IMR-90 (cell line): ENCODE results near the gene TCOF1. TPM values are rescaled to one million over a fixed set of nuclear protein-coding genes. Genes with fewer than 3 reads are reported as not detected.

ENCODE experiments used
- ATAC-seq: fragments of 200-7000 bp; cut with Tn5 transposase; 2 replicates; pipeline ENCODE4 v1.9.1; 2020; ENCODE audit warnings: low read depth, mild to moderate bottlenecking, moderate library complexity
- BruUV-seq: library from RNA; stranded (reverse); fragments of 400-500 nt; replicated peaks from 2 replicates; lab custom pipeline; 2021; lab: Mats Ljungman, UMichigan
- CTCF ChIA-PET: fragments of 300-600 bp; formaldehyde crosslinking; extraction: SDS; loops from one replicate; lab custom pipeline; 2021; ENCODE audit warnings: antibody characterized with exemption; lab: Yijun Ruan, JAX
- POLR2A ChIA-PET: fragments of 300-600 bp; sonication (Branson Sonifier 250); formaldehyde crosslinking; loops from one replicate; lab custom pipeline; 2022; ENCODE audit warnings: antibody characterized with exemption; ENCODE audit not compliant: unreplicated experiment; lab: Charles Lee
- DNase-seq: peaks from one replicate; pipeline ENCODE4 v3.0.0; 2013
- H2AFZ ChIP-seq: replicated peaks from 2 replicates; pipeline ENCODE3; 2013; ENCODE audit warnings: low read length, mild to moderate bottlenecking; ENCODE audit not compliant: poor library complexity
- H2AK5ac ChIP-seq: 2 replicates; pipeline ENCODE4 v1.6.1; 2013; ENCODE audit warnings: low read depth, low read length, inconsistent platforms
- H2AK9ac ChIP-seq: replicated peaks from 2 replicates; pipeline ENCODE3; 2013; ENCODE audit warnings: mild to moderate bottlenecking, low read depth, low read length, moderate library complexity; ENCODE audit not compliant: poor library complexity
- H2BK120ac ChIP-seq: 2 replicates; pipeline ENCODE4 v1.6.1; 2013; ENCODE audit warnings: low read depth, low read length, inconsistent platforms
- H2BK15ac ChIP-seq: 3 replicates; pipeline ENCODE4 v1.6.1; 2013; ENCODE audit warnings: low read depth, low read length, inconsistent platforms
- H2BK20ac ChIP-seq: 2 replicates; pipeline ENCODE4 v1.6.1; 2013; ENCODE audit warnings: low read depth, mild to moderate bottlenecking, inconsistent platforms, low read length, moderate library complexity
- H2BK5ac ChIP-seq: 2 replicates; pipeline ENCODE4 v1.6.1; 2013; ENCODE audit warnings: mild to moderate bottlenecking, low read depth, low read length, inconsistent platforms; ENCODE audit not compliant: poor library complexity, severe bottlenecking
- H3K14ac ChIP-seq: replicated peaks from 2 replicates; pipeline ENCODE4 v1.6.1; 2013; ENCODE audit warnings: low read depth, low read length, inconsistent platforms
- H3K18ac ChIP-seq: 2 replicates; pipeline ENCODE4 v1.6.1; 2013; ENCODE audit warnings: low read depth, low read length, control low read depth
- H3K23ac ChIP-seq: 2 replicates; pipeline ENCODE4 v1.6.1; 2013; ENCODE audit warnings: low read depth, low read length, inconsistent platforms
- H3K27ac ChIP-seq: 2 replicates; pipeline ENCODE4 v1.5.1; 2013; ENCODE audit warnings: mild to moderate bottlenecking, control low read depth, low read length; ENCODE audit not compliant: insufficient read depth
- H3K27me3 ChIP-seq: 2 replicates; pipeline ENCODE4 v1.6.1; 2013; ENCODE audit warnings: low read length; ENCODE audit not compliant: control insufficient read depth, insufficient read depth
- H3K36me3 ChIP-seq: 2 replicates; pipeline ENCODE4 v1.6.1; 2013; ENCODE audit warnings: low read length, mixed read lengths; ENCODE audit not compliant: control insufficient read depth, insufficient read depth
- H3K4ac ChIP-seq: 2 replicates; pipeline ENCODE4 v1.6.1; 2013; ENCODE audit warnings: low read depth, low read length, inconsistent platforms
- H3K4me1 ChIP-seq: 2 replicates; pipeline ENCODE4 v1.6.1; 2013; ENCODE audit warnings: low read length, mixed read lengths; ENCODE audit not compliant: control insufficient read depth, insufficient read depth
- H3K4me2 ChIP-seq: 2 replicates; pipeline ENCODE4 v1.6.1; 2013; ENCODE audit warnings: low read depth, mild to moderate bottlenecking, control low read depth, low read length, moderate library complexity
- H3K4me3 ChIP-seq: 2 replicates; pipeline ENCODE4 v1.5.1; 2013; ENCODE audit warnings: low read depth, mild to moderate bottlenecking, control low read depth, low read length, moderate library complexity; ENCODE audit not compliant: insufficient read depth
- H3K56ac ChIP-seq: 2 replicates; pipeline ENCODE4 v1.6.1; 2013; ENCODE audit warnings: low read length, inconsistent platforms; ENCODE audit not compliant: insufficient read depth; ENCODE audit errors: extremely low read depth
- H3K79me1 ChIP-seq, 2 experiments: 2 replicates each; pipeline ENCODE4 v1.6.1; 2013; ENCODE audit warnings: low read length in 2 of 2, inconsistent platforms in 1 of 2, low read depth in 1 of 2
- H3K9ac ChIP-seq: 2 replicates; pipeline ENCODE4 v1.6.1; 2013; ENCODE audit warnings: low read depth, low read length, control low read depth
- H3K9me1 ChIP-seq: 2 replicates; pipeline ENCODE4 v1.6.1; 2013; ENCODE audit warnings: low read length, inconsistent platforms; ENCODE audit not compliant: insufficient read depth
- H3K9me3 ChIP-seq: 2 replicates; pipeline ENCODE4 v1.6.1; 2013; ENCODE audit warnings: low read length; ENCODE audit not compliant: control insufficient read depth, insufficient read depth
- H4K20me1 ChIP-seq: 2 replicates; pipeline ENCODE4 v1.6.1; 2013; ENCODE audit warnings: low read length, inconsistent platforms; ENCODE audit not compliant: insufficient read depth
- H4K5ac ChIP-seq: 2 replicates; pipeline ENCODE4 v1.6.1; 2013; ENCODE audit warnings: mild to moderate bottlenecking, low read depth, low read length, control low read depth
- H4K8ac ChIP-seq, 2 experiments: 2 replicates each; pipeline ENCODE4 v1.6.1; 2013; ENCODE audit warnings: low read depth in 2 of 2, low read length in 2 of 2, control low read depth in 1 of 2, inconsistent platforms in 1 of 2
- H4K91ac ChIP-seq: 2 replicates; pipeline ENCODE4 v1.6.1; 2013; ENCODE audit warnings: low read depth, low read length, inconsistent platforms; ENCODE audit not compliant: insufficient read depth
- BHLHE40 ChIP-seq: fragments of 150-350 bp; IDR thresholded peaks from 2 replicates; pipeline ENCODE4 v1.6.1; 2016; ENCODE audit warnings: mild to moderate bottlenecking, low read depth, low read length
- CEBPB ChIP-seq: IDR thresholded peaks from 2 replicates; pipeline ENCODE4 v1.6.1; 2012; ENCODE audit warnings: low read depth, low read length, improper control_type of control experiment
- CHD1 ChIP-seq: IDR thresholded peaks from 2 replicates; pipeline ENCODE4 v1.6.1; 2012; ENCODE audit warnings: low read depth, low read length, improper control_type of control experiment
- CTCF ChIP-seq: conservative IDR thresholded peaks from 2 replicates; pipeline ENCODE4 v1.5.1; 2012; ENCODE audit warnings: mild to moderate bottlenecking, low read depth, low read length, improper control_type of control experiment
- ELK1 ChIP-seq: fragments of 150-350 bp; IDR thresholded peaks from 2 replicates; pipeline ENCODE4 v1.6.1; 2016; ENCODE audit warnings: low read depth, mild to moderate bottlenecking, low read length, moderate library complexity, borderline replicate concordance
- FOS ChIP-seq: fragments of 150-350 bp; IDR thresholded peaks from 2 replicates; pipeline ENCODE4 v1.6.1; 2016; ENCODE audit warnings: low read depth, low read length
- MAFK ChIP-seq: IDR thresholded peaks from 2 replicates; pipeline ENCODE4 v1.6.1; 2012; ENCODE audit warnings: low read depth, low read length, improper control_type of control experiment
- MAZ ChIP-seq: IDR thresholded peaks from 2 replicates; pipeline ENCODE4 v1.6.1; 2012; ENCODE audit warnings: low read depth, mild to moderate bottlenecking, low read length, improper control_type of control experiment, moderate library complexity, borderline replicate concordance
- MXI1 ChIP-seq: IDR thresholded peaks from 2 replicates; pipeline ENCODE4 v1.6.1; 2012; ENCODE audit warnings: low read depth, mild to moderate bottlenecking, low read length, moderate library complexity, borderline replicate concordance
- NFE2L2 ChIP-seq: fragments of 150-350 bp; IDR thresholded peaks from 2 replicates; pipeline ENCODE4 v1.6.1; 2016; ENCODE audit warnings: low read depth, mild to moderate bottlenecking, low read length
- POLR2A ChIP-seq: IDR thresholded peaks from 2 replicates; pipeline ENCODE4 v1.6.1; 2012; ENCODE audit warnings: mild to moderate bottlenecking, low read depth, low read length
- RAD21 ChIP-seq: IDR thresholded peaks from 2 replicates; pipeline ENCODE4 v1.6.1; 2012; ENCODE audit warnings: low read length, improper control_type of control experiment
- RCOR1 ChIP-seq: IDR thresholded peaks from 2 replicates; pipeline ENCODE4 v1.6.1; 2012; ENCODE audit warnings: mild to moderate bottlenecking, low read length, improper control_type of control experiment; ENCODE audit not compliant: insufficient replicate concordance
- RFX5 ChIP-seq: IDR thresholded peaks from 2 replicates; pipeline ENCODE4 v1.8.0; 2012; ENCODE audit warnings: low read depth, mild to moderate bottlenecking, low read length, moderate library complexity
- SMC3 ChIP-seq: fragments of 150-350 bp; IDR thresholded peaks from 2 replicates; pipeline ENCODE4 v1.6.1; 2016; ENCODE audit warnings: low read depth, mild to moderate bottlenecking, antibody characterized with exemption, low read length, moderate library complexity
- WGBS, 2 experiments: methylation state at CpG; one replicate each; pipeline versions ENCODE4 v1.1.5 to v1.1.7; 2013; ENCODE audit warnings: missing lambda C conversion rate in 2 of 2; ENCODE audit not compliant: insufficient read length in 1 of 2; ENCODE audit errors: extremely low coverage in 2 of 2; 5-methylcytosine and 5-hydroxymethylcytosine counted together
- dilution Hi-C: fragments of 300-500 bp; cut with HindIII; formaldehyde crosslinking; loops from one replicate; pipeline ENCODE4 v1.14.3; 2018; ENCODE audit warnings: low sequenced_read_pairs; ENCODE audit not compliant: unreplicated experiment
- in situ Hi-C: fragments of 300-500 bp; cut with MboI; formaldehyde crosslinking; loops from 3 replicates; pipeline ENCODE4 v1.14.3; 2019; ENCODE audit warnings: low sequenced_read_pairs, inconsistent platforms, mixed read lengths
- intact Hi-C: fragments of 100-400 bp; cut with micrococcal nuclease; formaldehyde crosslinking; loops from 2 replicates; pipeline ENCODE4 v1.10.0; 2022
- polyA plus RNA-seq, 3 experiments: library from polyadenylated mRNA; depleted of rRNA; stranded (reverse); fragments of >200 nt; gene quantifications; 2 replicates each; pipeline ENCODE4 v1.2.3, GENCODE V29; 2012; ENCODE audit warnings: low replicate concordance in 1 of 3
- total RNA-seq: library from RNA; depleted of rRNA; stranded (reverse); fragments of >200 nt; gene quantifications from 2 replicates; pipeline ENCODE4 v1.2.3, GENCODE V29; 2012
- TF ChIP-seq, protein P1 (sequence below): fragments of 150-350 bp; IDR thresholded peaks from 2 replicates; pipeline ENCODE4 v1.6.1; 2017; ENCODE audit warnings: mild to moderate bottlenecking, antibody characterized with exemption, low read length, low read depth

Gene TCOF1
- total and polyA plus RNA-seq, 2 of the 4 experiments (the other 2 are of a cell fraction): 18.2 to 19.7 TPM

- H2BK120ac ChIP-seq: no peak overlapping the region
- H3K36me3 ChIP-seq: no peaks in the 10 kb centered on the region
- no peak overlapping the region for H3K18ac ChIP-seq
- in situ Hi-C loops: no loop called here
- intact Hi-C loops: no loop called here
- no peak for TF ChIP-seq MAFK
- TF ChIP-seq FOS: no peak
- TF ChIP-seq CTCF: no peak
- TF ChIP-seq, protein P1, sequence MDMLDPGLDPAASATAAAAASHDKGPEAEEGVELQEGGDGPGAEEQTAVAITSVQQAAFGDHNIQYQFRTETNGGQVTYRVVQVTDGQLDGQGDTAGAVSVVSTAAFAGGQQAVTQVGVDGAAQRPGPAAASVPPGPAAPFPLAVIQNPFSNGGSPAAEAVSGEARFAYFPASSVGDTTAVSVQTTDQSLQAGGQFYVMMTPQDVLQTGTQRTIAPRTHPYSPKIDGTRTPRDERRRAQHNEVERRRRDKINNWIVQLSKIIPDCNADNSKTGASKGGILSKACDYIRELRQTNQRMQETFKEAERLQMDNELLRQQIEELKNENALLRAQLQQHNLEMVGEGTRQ: no peak
- TF ChIP-seq RAD21: no peak
- TF ChIP-seq POLR2A: no peak
- TF ChIP-seq RFX5: no peak
- TF ChIP-seq RCOR1: no peak
- no peak for TF ChIP-seq MAZ
- TF ChIP-seq MXI1: no peak
- TF ChIP-seq SMC3: no peak
- TF ChIP-seq CEBPB: no peak
- no peak for TF ChIP-seq CHD1
- no peak for TF ChIP-seq ELK1
- TF ChIP-seq BHLHE40: no peak
- no peak for TF ChIP-seq NFE2L2
- H2BK20ac ChIP-seq: no peak overlapping the region
- no peak overlapping the region for H3K9ac ChIP-seq
- no peak overlapping the region for H3K23ac ChIP-seq
- H3K4me1 ChIP-seq: no peaks in the 10 kb centered on the region
- no peaks in the 10 kb centered on the region for H3K9me3 ChIP-seq
- ChIA-PET POLR2A (no interaction called here), CTCF (no interaction called here)
- no peaks in the 10 kb centered on the region for H4K20me1 ChIP-seq
- H3K4me3 ChIP-seq: no peak overlapping the region
- no peak overlapping the region for H3K4me2 ChIP-seq
- no peak overlapping the region for H3K27ac ChIP-seq
- H4K91ac ChIP-seq: no peak overlapping the region
- H2AK5ac ChIP-seq: no peak overlapping the region
- H3K79me1 ChIP-seq: no peaks in the 10 kb centered on the region
- H3K14ac ChIP-seq: no peak overlapping the region
- no peaks in the 10 kb centered on the region for H3K9me1 ChIP-seq
- DNase-seq: no peak
- no peak overlapping the region for H3K56ac ChIP-seq
- no TSS peak for BruUV-seq
- no peak overlapping the region for H3K4ac ChIP-seq
- WGBS, 2 experiments: 48% methylated on average over 3 of the region's 9 CpGs; no CpG with 5 or more reads in 1 of the 2 experiments
- no peak overlapping the region for H2BK5ac ChIP-seq
- ATAC-seq: no peak
- H2AK9ac ChIP-seq: no peak overlapping the region
- no peaks in the 10 kb centered on the region for H3K27me3 ChIP-seq
- no peak overlapping the region for H4K8ac ChIP-seq
- dilution Hi-C loops: no loop called here
- no peak overlapping the region for H4K5ac ChIP-seq
- H2AFZ ChIP-seq: no peak overlapping the region
- no peak overlapping the region for H2BK15ac ChIP-seq
Measured at GRCh38 chr5:150347451-150347850, 10.0 kb upstream of the TCOF1 start.
